Nephron (organoid): ENCODE data around the gene SPON1.

Source experiments
- H3K27ac Mint-ChIP-seq, 3 experiments: 2 replicates each; pipeline ENCODE4 v1.8.0; 2020; ENCODE audit warnings: mixed read lengths in 3 of 3, mild to moderate bottlenecking in 2 of 3, moderate library complexity in 1 of 3
- H3K27me3 Mint-ChIP-seq: 2 replicates; pipeline ENCODE4 v1.8.0; 2021; ENCODE audit warnings: low read depth, mild to moderate bottlenecking, moderate library complexity, mixed read lengths
- H3K36me3 Mint-ChIP-seq: 2 replicates; pipeline ENCODE4 v1.8.0; 2020; ENCODE audit warnings: low read depth, mixed read lengths
- H3K4me1 Mint-ChIP-seq: 2 replicates; pipeline ENCODE4 v1.8.0; 2020; ENCODE audit warnings: mixed read lengths
- H3K4me3 Mint-ChIP-seq, 3 experiments: 2 replicates each; pipeline ENCODE4 v1.8.0; 2020; ENCODE audit warnings: mild to moderate bottlenecking in 3 of 3, mixed read lengths in 3 of 3, moderate library complexity in 2 of 3
- H3K9me3 Mint-ChIP-seq: 2 replicates; pipeline ENCODE4 v1.8.0; 2020; ENCODE audit warnings: mixed read lengths
- CTCF ChIP-seq, 3 experiments: fragments of 200-600 bp; sonication (generic); IDR thresholded peaks; one replicate each; pipeline ENCODE4 v1.5.0; 2021; ENCODE audit warnings: antibody characterized with exemption in 3 of 3; ENCODE audit not compliant: unreplicated experiment in 3 of 3

The SPON1 gene

GRCh38 chr11:14253421-14253820, 290.9 kb downstream of the SPON1 start:
- H3K36me3 Mint-ChIP-seq: peaks cover 13% of the 10 kb centered on the region
- peaks cover 4% of the 10 kb centered on the region for H3K27me3 Mint-ChIP-seq
- H3K9me3 Mint-ChIP-seq: no peaks in the 10 kb centered on the region
- no peak for TF ChIP-seq CTCF (IDR thresholded peaks at IDR 0.05; ENCODE audit: unreplicated experiment in 3 of 3)
- H3K27ac Mint-ChIP-seq: peak overlapping the region; percentile 37 to 89 (median 83)
- H3K4me3 Mint-ChIP-seq: peak overlapping the region in 1 of 3 experiments; percentile 6
- H3K4me1 Mint-ChIP-seq: peaks cover 56% of the 10 kb centered on the region

GRCh38 chr11:14253840-14254239, 291.3 kb downstream of the SPON1 start:
- peak overlapping the region in 1 of 3 experiments; percentile 6 for H3K4me3 Mint-ChIP-seq
- peaks cover 55% of the 10 kb centered on the region for H3K4me1 Mint-ChIP-seq
- H3K9me3 Mint-ChIP-seq: no peaks in the 10 kb centered on the region
- no peak for TF ChIP-seq CTCF (IDR thresholded peaks at IDR 0.05; ENCODE audit: unreplicated experiment in 3 of 3)
- H3K36me3 Mint-ChIP-seq: peaks cover 15% of the 10 kb centered on the region
- H3K27ac Mint-ChIP-seq: peak overlapping the region; percentile 37 to 89 (median 83)
- H3K27me3 Mint-ChIP-seq: peaks cover 4% of the 10 kb centered on the region

GRCh38 chr11:14254533-14255237, 292.2 kb downstream of the SPON1 start:
- no peak for TF ChIP-seq CTCF (IDR thresholded peaks at IDR 0.05; ENCODE audit: unreplicated experiment in 3 of 3)
- Mint-ChIP-seq H3K36me3 (peaks cover 15% of the 10 kb centered on the region), H3K9me3 (no peaks in the 10 kb centered on the region), H3K27ac (peak overlapping the region in 2 of 3 experiments; percentile 83 to 89), H3K27me3 (peaks cover 4% of the 10 kb centered on the region), H3K4me1 (peaks cover 50% of the 10 kb centered on the region), H3K4me3 (peak overlapping the region in 1 of 3 experiments; percentile 15)

GRCh38 chr11:14255238-14255534, 292.7 kb downstream of the SPON1 start:
- Mint-ChIP-seq H3K36me3 (peaks cover 15% of the 10 kb centered on the region), H3K4me3 (no peak overlapping the region), H3K4me1 (peaks cover 50% of the 10 kb centered on the region), H3K27ac (peak overlapping the region in 2 of 3 experiments; percentile 54 to 89), H3K9me3 (no peaks in the 10 kb centered on the region), H3K27me3 (peaks cover 4% of the 10 kb centered on the region)
- TF ChIP-seq CTCF (IDR thresholded peaks at IDR 0.05; ENCODE audit: unreplicated experiment in 3 of 3): no peak

GRCh38 chr11:14258221-14258935, 295.9 kb downstream of the SPON1 start:
- peak overlapping the region in 1 of 3 experiments; percentile 24 for H3K27ac Mint-ChIP-seq

More at GRCh38 chr11:14258221-14258935, 295.9 kb downstream of the SPON1 start:
- no peak for TF ChIP-seq CTCF (IDR thresholded peaks at IDR 0.05; ENCODE audit: unreplicated experiment in 3 of 3)
- Mint-ChIP-seq H3K9me3 (no peaks in the 10 kb centered on the region), H3K27me3 (no peaks in the 10 kb centered on the region), H3K4me1 (peaks cover 46% of the 10 kb centered on the region), H3K4me3 (no peak overlapping the region), H3K36me3 (peaks cover 26% of the 10 kb centered on the region)
